OCI-LY3 (cell line): ENCODE data around the gene CBLIF.

ENCODE experiments used
- H2AFZ ChIP-seq: fragments of 200-600, 300-600 bp; shearing (Covaris generic); 2 replicates; pipeline ENCODE4 v1.6.0; 2014; ENCODE audit warnings: antibody characterized with exemption, low read depth, low read length
- H3K27ac ChIP-seq: fragments of 200-600, 300-600 bp; sonication (generic); 2 replicates; pipeline ENCODE4 v1.5.1; 2014; ENCODE audit warnings: mild to moderate bottlenecking, low read length, moderate library complexity, mixed read lengths
- H3K27me3 ChIP-seq: fragments of 200-600, 300-600 bp; sonication (generic); 2 replicates; pipeline ENCODE4 v1.6.1; 2014; ENCODE audit warnings: low read depth, low read length, mixed read lengths
- H3K36me3 ChIP-seq: fragments of 200-600, 300-600 bp; sonication (generic); replicated peaks from 2 replicates; pipeline ENCODE3; 2014; ENCODE audit warnings: low read depth, low read length, mixed read lengths
- H3K4me1 ChIP-seq: fragments of 300-600, 200-600 bp; sonication (generic); 2 replicates; pipeline ENCODE4 v1.6.1; 2014; ENCODE audit warnings: low read length, mixed read lengths
- H3K4me2 ChIP-seq: fragments of 200-600, 300-600 bp; sonication (generic); 2 replicates; pipeline ENCODE4 v1.6.1; 2014; ENCODE audit warnings: low read length, mixed read lengths
- H3K4me3 ChIP-seq: fragments of 300-600, 200-600 bp; sonication (generic); 2 replicates; pipeline ENCODE4 v1.5.1; 2014; ENCODE audit warnings: antibody characterized with exemption, mild to moderate bottlenecking, low read length, moderate library complexity
- H3K79me2 ChIP-seq: fragments of 300-600, 200-600 bp; shearing (Covaris generic); 2 replicates; pipeline ENCODE4 v1.6.1; 2014; ENCODE audit warnings: mild to moderate bottlenecking, low read length, mixed read lengths
- H3K9ac ChIP-seq: fragments of 300-600, 200-600 bp; shearing (Covaris generic); 2 replicates; pipeline ENCODE4 v1.6.0; 2014; ENCODE audit warnings: mild to moderate bottlenecking, low read length, moderate library complexity
- H3K9me3 ChIP-seq: fragments of 200-600, 300-600 bp; shearing (Covaris generic); 2 replicates; pipeline ENCODE4 v1.6.1; 2014; ENCODE audit warnings: low read length, mixed read lengths; ENCODE audit not compliant: insufficient read depth
- H4K20me1 ChIP-seq: fragments of 200-600, 300-600 bp; sonication (generic); 2 replicates; pipeline ENCODE4 v1.6.1; 2016; ENCODE audit warnings: low read length, mixed read lengths; ENCODE audit not compliant: insufficient read depth
- EZH2phosphoT487 ChIP-seq: fragments of 200-600 bp; shearing (Covaris generic); IDR thresholded peaks from 2 replicates; pipeline ENCODE4 v1.6.1; 2018; ENCODE audit warnings: antibody characterized with exemption, mixed run types, low read depth
- TF ChIP-seq, protein P1 (sequence below): fragments of 200-600, 300-600 bp; sonication (generic); IDR thresholded peaks from 2 replicates; pipeline ENCODE4 v1.5.1; 2014; ENCODE audit warnings: antibody characterized with exemption, low read length, low read depth

CBLIF gene

DNA sequence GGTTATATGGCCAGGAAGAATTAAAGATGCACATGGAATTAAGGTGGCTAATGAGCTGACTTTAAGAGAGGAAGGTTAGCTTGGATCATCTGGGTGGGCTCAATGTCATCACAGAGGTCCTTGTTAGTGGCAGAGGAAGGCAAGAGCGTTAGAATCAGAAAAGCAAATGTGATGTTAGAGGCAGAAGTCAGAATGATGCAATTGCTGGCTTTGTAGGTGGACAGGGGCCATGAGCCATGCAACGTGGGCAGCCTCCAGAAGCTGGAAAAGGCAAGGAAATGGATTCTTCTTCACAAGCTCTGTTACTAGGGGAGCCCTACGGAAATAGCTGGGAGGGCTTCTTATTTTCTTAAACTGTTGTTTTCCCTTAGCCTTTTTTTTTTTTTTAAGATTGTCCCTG is 2.3 kb upstream of the CBLIF start:
- H3K27me3 ChIP-seq: no peaks in the 10 kb centered on the region
- no peak overlapping the region for H3K27ac ChIP-seq
- H3K9me3 ChIP-seq: no peaks in the 10 kb centered on the region
- no peak for TF ChIP-seq EZH2phosphoT487
- TF ChIP-seq, protein P1, sequence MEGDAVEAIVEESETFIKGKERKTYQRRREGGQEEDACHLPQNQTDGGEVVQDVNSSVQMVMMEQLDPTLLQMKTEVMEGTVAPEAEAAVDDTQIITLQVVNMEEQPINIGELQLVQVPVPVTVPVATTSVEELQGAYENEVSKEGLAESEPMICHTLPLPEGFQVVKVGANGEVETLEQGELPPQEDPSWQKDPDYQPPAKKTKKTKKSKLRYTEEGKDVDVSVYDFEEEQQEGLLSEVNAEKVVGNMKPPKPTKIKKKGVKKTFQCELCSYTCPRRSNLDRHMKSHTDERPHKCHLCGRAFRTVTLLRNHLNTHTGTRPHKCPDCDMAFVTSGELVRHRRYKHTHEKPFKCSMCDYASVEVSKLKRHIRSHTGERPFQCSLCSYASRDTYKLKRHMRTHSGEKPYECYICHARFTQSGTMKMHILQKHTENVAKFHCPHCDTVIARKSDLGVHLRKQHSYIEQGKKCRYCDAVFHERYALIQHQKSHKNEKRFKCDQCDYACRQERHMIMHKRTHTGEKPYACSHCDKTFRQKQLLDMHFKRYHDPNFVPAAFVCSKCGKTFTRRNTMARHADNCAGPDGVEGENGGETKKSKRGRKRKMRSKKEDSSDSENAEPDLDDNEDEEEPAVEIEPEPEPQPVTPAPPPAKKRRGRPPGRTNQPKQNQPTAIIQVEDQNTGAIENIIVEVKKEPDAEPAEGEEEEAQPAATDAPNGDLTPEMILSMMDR: no peak
- no peak overlapping the region for H3K4me3 ChIP-seq
- H2AFZ ChIP-seq: no peak overlapping the region
- H3K4me2 ChIP-seq: no peak overlapping the region
- H3K36me3 ChIP-seq: no peaks in the 10 kb centered on the region
- H3K79me2 ChIP-seq: no peaks in the 10 kb centered on the region
- no peaks in the 10 kb centered on the region for H4K20me1 ChIP-seq
- no peaks in the 10 kb centered on the region for H3K4me1 ChIP-seq
- H3K9ac ChIP-seq: no peak overlapping the region

DNA sequence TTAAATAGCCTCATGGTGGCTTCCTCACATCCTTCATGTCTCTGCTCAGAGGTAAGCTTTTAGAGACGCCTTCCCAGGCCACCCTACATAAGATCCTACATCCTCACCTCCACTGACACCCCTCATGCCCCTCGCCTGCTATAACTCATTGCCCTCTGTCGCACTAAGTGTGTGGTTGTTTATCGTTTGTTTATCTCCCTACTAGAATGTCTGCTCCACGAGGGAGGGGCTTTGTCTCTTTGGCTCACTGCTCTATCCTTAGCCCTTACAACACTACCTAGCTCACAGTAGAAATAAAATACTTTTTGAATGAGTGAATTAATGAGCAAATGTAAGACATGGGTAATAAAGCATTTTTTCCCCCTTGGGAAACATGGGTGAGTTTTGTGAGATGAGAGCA is 1.3 kb upstream of the CBLIF start:
- H4K20me1 ChIP-seq: no peaks in the 10 kb centered on the region
- no peaks in the 10 kb centered on the region for H3K9me3 ChIP-seq
- H3K4me3 ChIP-seq: no peak overlapping the region
- H3K79me2 ChIP-seq: no peaks in the 10 kb centered on the region
- no peak overlapping the region for H3K9ac ChIP-seq
- H3K4me2 ChIP-seq: no peak overlapping the region
- TF ChIP-seq, protein P1: no peak
- TF ChIP-seq EZH2phosphoT487: no peak
- no peaks in the 10 kb centered on the region for H3K4me1 ChIP-seq
- no peak overlapping the region for H2AFZ ChIP-seq
- H3K36me3 ChIP-seq: no peaks in the 10 kb centered on the region
- no peak overlapping the region for H3K27ac ChIP-seq
- no peaks in the 10 kb centered on the region for H3K27me3 ChIP-seq

GRCh38 chr11:59842316-59842715 is 3.0 kb downstream of the CBLIF start:
- no peaks in the 10 kb centered on the region for H3K9me3 ChIP-seq
- H3K9ac ChIP-seq: no peak overlapping the region
- no peaks in the 10 kb centered on the region for H4K20me1 ChIP-seq
- no peaks in the 10 kb centered on the region for H3K4me1 ChIP-seq
- H3K36me3 ChIP-seq: no peaks in the 10 kb centered on the region
- H3K27me3 ChIP-seq: peaks cover under 1% of the 10 kb centered on the region; the same call in 1 of the 2 replicates
- H2AFZ ChIP-seq: no peak overlapping the region
- H3K27ac ChIP-seq: no peak overlapping the region
- H3K79me2 ChIP-seq: no peaks in the 10 kb centered on the region
- TF ChIP-seq, protein P1: no peak
- TF ChIP-seq EZH2phosphoT487: no peak
- no peak overlapping the region for H3K4me2 ChIP-seq
- H3K4me3 ChIP-seq: no peak overlapping the region

GRCh38 chr11:59841514-59841913 is 3.8 kb downstream of the CBLIF start:
- Histone ChIP-seq H2AFZ (no peak overlapping the region), H3K4me3 (no peak overlapping the region), H3K36me3 (no peaks in the 10 kb centered on the region), H3K4me1 (no peaks in the 10 kb centered on the region), H3K27ac (no peak overlapping the region), H3K9ac (no peak overlapping the region), H3K4me2 (no peak overlapping the region), H3K79me2 (no peaks in the 10 kb centered on the region), H3K9me3 (no peaks in the 10 kb centered on the region), H4K20me1 (no peaks in the 10 kb centered on the region), H3K27me3 (peaks cover 6% of the 10 kb centered on the region; the same call in 1 of the 2 replicates)
- TF ChIP-seq, protein P1: no peak
- TF ChIP-seq EZH2phosphoT487: no peak
